Activated T-cell treated with anti-CD3 and anti-CD28 coated beads, Interleukin-2, amount 50 U/mL, for 48 hours (primary cell): Measurements from ENCODE around the gene UMODL1.
"Not testable (repeated sequence)": the region's sequence is repeated elsewhere in the genome, so short reads cannot be mapped to it uniquely, and the experiment has no call there.

Experiments used
- DNase-seq, 2 experiments: peaks; one replicate each; pipeline ENCODE4 v3.0.0-alpha.2; 2020

The UMODL1 gene

DNA sequence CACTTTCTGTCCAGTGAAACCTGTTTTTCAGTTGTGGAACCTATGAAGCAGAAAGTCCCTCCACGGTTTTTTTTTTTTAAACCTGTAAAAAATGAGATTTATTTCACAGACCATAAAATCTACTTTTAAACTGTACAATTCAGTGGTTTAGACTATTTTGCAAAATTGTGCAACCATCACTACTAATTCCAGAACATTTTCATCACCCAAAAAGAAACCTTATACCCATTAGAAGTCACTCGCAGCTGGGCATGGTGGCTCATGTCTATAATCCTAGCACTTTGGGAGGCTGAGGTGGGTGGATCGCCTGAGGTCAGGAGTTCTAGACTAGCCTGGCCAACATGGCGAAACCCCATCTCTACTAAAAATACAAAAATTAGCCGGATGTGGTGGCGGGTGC lies 45.4 kb downstream of the UMODL1 start:
- not testable (repeated sequence) for DNase-seq

DNA sequence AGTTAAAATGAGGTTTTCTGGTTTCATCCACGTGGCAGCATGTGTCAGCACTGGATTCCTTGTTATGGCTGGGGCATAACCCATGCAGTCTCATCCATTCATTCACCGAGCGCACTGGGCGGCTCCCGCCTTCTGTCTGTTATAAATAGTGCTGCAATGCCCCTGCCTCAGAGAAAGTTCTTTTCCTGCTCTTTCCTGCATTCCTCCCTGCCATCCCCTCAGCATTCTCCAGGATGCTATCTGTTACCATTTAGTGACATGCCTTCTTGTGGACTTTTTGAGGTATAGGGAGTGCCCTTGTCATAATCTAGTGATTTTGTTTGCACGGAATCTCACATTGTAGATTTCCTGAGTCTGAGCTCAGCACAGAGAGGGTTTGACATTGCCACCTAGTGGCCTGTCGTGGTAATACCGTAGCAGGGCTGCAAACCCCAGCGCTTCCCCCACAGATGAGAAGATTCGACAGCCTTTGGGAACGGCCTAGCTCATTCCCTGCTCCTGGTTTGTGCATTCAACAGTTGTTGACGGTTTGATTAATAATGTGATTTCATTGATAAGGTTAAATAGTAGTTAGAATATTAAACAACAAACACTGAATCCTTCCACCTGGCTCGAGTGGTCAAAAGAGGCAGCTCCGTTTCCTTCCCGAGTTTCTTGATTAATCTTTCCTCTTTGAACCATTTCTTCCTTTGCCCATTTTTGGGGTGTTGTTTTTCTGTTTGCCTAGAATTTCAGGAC lies 46.3 kb downstream of the UMODL1 start:
- peak; percentile 82 to 87 for DNase-seq

DNA sequence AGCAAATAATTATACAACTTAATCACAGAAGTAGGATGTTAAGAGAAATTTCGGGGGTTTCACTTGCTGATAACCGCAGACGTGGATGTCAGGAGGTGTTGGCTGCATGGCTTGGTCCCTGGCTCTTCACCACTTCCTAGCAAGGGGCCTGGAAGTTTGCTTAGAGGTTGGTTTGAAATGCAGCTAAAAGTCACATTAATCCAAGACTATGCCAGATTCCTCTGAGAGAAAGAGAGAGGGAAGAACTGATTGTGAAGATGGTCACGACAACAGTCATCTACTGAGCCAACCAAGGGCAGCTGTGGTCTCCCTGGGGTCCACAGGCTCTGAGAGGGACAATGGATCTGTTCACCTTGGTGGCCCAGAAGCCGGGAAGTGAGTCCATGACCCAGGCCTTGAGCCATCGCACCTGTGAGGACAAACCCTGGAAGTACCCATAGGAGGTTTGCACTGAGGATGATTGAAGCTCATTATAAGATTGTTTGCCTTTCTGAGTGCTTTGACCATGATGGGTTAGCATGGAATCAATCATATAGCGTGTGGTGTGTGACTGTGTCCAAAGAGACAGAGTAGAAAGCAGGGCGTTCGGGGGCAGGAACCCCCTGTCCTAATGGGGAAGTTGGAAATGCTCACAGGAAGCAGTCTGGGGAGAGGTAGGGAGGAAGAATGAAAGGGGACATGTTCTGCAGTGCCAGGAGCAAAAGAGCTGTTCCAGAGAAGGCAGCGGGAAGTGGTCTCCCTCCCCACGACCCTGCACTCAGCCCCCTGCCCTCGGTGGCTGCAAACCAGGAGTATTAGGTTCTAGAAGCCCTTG lies 47.1 kb downstream of the UMODL1 start:
- no peak for DNase-seq

DNA sequence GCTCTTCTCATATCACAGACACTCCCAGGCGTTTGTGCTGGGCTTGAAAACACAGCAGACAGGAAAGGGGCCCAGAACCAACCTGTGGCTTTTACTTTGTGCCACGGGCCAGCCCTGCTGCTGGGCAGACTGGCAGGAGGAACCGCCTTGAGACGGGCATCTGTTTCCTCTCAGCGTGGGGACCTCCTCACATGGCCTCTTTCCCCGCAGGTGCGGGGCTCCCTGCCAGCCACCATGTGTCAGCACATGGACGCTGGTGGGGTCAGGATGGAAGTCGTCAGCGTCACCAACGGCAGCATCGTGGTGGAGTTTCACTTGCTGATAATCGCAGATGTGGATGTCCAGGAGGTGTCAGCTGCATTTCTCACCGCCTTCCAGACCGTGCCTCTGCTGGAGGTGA lies 47.8 kb downstream of the UMODL1 start:
- peak in 1 of 2 experiments; percentile 28 for DNase-seq

DNA sequence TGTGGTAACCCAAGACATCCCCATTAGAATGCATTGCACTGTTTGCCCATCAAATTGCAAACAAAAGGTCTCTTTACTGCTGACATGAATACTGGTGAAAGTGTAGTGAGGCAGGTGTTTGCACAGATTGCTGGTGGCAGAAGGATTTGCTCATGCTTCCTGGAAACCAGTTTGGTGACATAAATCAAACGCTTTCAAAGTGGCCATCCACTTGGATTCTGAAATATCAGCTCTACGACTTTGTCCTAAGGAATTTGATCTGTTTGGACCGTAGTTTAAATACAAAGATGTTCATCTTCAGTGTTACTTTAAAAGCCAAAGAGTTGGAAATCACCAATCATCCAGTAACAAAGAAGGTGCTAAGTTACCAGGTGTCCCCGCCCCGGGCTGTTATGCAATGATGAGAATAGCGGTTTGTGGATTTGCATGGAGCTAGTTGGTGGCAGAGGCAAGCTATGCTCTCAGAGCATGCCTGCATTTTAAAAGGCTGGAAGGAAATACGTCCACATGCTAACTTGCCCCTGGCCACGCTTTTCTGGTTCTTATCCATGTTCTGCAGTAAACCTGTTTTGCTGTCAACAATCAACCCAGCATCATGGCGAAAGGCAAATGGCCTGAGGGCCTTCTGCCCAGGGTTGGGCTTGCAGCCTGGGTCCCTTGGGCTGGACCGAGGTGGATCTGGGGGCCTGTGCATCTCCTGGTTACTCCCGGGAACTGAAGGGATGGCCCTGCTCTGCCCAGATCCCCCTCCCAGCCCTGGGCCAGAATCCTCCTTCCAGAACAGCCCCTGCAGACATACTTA lies 49.2 kb downstream of the UMODL1 start:
- DNase-seq = no peak

DNA sequence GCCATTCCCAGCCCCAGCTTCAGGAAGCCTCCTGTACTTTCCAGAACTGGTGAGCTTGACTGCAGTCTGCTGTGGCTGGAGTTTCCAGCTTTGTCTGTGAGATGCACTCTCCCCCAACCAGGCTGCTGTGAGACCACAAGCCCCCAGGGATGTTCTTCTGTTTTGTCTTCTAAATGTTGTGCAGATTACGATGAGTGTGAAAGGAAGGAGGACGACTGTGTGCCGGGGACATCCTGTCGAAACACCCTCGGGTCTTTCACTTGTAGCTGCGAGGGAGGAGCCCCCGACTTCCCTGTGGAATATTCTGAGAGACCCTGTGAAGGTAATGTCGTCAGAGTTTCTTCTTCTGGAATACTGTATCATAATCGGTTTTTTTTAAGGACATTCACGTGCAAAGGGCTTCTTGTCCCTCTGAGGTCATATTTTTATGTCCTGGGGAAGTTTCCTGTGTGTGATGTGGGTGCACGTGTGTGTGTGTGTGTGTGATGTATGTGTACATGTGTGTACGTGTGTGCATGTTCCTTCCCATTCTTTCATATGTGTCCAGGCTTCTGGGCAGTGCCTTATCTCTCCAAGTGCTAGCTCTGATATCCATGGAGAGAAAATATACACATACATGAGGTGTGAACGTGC lies 49.9 kb downstream of the UMODL1 start:
- no peak for DNase-seq

DNA sequence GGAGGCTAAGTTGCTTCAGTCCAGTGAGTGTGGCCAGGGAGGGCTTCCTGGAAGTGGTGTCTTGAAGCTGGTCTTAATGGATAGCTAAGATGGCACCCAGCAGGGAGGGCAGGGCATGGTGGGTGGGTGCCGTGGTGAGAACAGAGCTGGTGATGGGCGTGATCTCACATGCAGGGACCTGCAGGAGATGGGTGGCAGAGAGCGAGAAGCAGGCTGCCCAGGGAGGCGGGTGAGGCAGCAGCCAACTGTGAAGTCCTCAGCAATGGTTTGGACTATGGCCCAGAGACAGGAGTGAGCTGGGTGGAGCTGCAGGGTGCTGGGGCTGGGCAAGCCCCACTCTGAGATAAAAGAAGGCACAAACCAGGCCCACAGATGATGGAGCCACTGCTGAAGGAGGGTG lies 50.7 kb downstream of the UMODL1 start:
- DNase-seq = no peak

DNA sequence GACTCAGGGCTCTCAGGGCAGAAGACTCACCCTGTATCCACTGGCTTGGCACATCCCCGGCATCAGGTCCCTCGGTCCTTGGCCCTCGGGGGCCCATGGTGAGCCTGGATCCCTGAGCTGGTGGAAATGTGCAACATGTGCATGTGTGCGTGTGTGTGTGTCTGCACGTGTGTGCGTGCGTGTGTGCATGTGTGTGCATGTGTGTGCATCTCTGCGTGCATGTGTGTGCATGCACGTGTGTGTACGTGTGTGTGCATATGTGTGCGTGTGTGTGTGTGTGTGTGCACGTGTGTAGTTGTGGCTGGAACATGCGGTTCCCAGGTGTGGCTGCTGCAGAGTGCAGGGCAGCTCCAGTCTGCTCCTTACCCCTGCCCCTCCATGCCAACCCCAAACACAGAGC lies 51.3 kb downstream of the UMODL1 start:
- DNase-seq = no peak

DNA sequence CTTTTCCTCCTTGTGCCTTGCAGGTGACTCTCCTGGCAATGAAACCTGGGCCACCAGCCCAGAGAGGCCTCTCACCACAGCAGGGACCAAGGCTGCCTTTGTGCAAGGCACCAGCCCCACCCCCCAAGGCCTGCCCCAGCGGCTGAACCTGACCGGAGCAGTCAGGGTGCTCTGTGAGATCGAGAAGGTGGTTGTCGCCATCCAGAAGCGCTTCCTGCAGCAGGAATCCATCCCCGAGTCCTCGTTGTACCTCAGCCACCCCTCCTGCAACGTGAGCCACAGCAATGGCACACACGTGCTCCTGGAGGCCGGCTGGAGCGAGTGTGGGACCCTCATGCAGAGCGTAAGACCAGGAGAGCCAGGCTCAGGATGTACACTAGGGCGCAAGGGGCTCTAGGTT lies 51.7 kb downstream of the UMODL1 start:
- DNase-seq = no peak

DNA sequence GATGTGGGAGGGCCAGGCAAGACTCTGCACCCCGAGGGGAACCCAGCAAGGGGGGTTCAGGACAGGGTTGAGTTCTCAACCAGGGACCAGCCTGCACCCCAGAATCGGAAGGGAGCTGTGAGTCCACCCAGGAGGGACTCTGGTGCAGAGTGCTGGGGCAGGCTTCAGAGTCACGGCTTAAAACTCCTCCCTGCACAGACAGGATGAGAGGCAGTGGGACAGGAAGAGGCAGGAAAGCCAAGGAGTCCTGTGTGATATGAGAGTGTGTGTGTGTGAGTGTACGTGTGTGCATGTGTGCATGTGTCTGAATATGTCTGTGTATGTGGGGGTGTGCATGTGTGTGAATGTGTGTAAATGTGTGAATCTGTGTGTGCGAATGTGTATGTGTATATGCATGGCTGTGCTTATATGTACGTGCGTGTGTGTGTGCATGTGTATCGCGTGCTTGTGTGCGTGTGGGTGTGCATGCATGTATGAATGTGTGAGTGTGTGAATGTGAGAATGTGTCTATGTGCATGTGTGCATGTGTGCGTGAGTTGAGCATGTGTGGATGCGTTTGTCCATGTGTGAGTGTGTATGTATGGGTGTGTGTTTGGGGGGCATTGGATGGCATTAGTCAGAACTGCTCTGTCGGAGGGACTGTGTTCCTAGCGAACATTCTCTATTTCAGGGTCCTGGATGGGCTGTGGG lies 52.2 kb downstream of the UMODL1 start:
- no peak for DNase-seq

DNA sequence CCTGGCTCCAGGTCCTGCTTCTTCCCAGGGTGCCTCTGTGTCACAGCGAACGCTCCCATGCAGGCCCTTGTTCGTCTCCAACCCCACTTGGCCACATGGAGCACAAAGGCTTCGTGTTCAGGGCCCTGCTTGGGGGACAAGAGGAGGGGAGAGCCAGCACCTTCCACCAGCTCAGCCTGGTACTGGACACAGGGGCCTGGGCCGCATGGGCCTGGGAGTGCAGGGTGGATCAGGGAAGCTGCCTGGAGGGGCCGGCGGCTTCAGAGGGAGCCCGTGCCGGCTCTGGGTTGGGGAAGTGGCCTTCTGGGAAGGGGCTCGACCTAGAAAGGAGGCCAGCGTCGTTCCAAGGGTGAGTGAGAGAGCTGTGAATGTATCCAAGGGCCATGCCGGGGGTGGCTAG lies 53.0 kb downstream of the UMODL1 start:
- no peak for DNase-seq

DNA sequence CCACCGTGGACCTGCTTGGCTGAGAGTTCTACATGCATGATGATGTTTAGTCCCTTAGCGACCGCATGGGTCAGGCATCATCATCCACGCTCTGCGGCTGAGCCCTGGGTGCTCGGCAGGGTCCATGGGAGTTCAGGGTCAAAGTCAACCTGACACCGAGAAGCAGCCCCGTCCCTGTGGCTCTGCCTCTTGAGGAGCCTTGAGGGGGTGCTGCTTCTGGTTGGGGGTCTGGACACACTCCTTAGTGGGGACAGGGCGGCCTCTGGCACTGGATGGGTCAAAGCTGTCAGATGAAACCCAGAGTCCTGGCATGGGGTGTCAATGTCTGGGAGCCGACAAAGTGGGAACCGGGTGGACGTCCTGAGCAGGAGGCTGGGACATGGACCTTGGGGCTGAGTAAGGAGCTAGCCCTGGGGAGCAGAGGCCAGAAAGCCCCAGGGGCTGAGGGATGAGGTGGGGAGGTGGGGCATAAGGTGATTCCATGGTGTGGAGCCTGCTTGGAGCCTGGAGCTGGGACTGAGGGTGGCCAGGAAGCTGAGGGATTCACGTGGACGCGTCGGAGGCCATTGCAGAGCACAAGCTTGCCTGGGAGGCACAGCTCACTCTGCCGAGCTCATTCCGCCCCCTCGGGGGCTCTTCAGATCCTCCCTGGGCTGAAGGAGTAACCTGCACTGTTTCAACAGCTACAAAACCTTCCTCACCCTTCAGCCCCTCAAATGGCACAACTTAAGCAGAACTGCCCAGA lies 53.9 kb downstream of the UMODL1 start:
- no peak for DNase-seq

DNA sequence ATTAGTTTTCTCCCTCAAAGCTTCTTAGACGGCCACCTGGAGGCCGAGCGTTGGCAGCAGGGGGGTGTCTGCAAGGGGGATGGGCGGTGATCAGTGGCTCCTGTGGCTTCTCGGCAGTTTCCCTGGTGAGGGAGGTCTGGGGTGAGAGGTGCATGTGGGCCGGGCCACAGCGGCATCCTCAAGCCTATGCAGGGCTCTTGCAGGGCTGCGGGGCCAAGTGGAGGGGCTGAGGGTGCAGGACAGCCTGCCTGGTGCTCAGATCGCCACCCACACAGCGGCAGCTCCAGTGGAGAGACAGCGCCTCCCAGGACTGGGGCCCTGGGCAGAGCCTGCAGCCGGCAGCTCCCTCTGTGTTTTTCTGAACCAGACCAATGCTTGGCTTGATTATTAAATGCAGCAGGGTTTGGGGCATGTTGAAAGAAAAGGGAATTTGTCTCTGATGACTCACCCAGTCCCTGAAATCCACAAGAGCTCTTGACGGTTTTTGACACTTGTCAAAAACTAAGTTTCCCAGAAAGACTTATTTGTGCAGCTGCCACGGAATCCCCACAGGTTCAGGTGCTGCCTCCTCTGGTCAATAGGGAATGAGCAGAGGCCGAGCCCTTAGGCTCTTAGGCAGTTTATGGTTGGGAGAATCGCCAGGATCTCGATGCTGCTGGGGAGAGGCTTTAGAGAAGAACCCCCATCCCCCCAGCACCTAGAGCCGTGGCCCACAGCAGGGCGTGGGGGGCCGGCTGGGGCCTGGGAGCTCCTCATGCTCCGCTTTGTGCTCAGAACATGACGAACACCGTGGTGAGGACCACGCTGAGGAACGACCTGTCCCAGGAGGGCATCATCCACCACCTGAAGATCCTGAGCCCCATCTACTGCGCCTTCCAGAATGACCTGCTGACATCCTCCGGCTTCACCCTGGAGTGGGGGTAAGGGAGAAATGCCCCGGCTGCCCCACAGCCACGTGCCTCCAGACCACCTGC lies 54.7 kb downstream of the UMODL1 start:
- no peak for DNase-seq

DNA sequence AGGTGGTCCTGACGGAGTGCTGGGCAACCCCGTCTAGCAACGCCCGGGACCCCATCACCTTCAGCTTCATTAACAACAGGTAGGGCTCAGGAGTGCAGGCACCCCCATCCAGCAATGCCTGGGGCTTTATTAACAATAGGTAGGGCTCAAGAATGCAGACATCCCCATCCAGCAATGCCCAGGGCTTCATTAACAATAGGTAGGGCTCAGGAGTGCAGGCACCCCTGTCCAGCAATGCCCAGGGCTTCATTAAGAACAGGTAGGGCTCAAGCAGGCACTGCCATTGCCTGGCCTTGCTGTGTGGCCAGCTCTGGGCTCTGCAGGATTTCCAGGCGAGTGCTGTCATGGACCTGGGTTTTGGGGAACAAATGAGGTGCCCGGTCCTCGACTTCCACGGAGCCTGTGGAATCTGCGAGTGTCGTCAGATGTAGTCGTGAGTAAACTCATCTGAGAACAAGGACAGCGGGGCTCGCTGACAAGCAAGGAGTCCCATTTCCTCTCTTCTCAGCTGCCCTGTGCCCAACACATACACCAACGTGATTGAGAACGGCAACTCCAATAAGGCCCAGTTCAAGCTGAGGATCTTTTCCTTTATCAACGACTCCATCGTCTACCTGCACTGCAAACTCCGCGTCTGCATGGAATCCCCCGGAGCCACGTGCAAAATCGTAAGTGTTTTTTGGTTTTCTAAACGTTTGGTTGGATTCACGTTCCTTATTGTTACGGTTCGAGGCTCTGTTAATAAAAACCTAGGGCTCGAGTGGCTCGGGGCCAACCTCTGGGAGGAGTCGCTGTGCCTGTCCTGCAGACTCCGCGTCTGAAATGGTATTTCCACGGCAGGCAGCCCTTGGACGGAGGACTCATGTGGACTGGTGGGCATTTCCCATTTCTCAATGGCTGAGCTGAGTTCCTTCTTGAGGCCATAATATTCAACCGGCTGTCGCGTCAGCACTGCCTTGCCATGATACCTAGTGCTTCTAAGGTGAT lies 56.3 kb downstream of the UMODL1 start:
- DNase-seq = no peak

DNA sequence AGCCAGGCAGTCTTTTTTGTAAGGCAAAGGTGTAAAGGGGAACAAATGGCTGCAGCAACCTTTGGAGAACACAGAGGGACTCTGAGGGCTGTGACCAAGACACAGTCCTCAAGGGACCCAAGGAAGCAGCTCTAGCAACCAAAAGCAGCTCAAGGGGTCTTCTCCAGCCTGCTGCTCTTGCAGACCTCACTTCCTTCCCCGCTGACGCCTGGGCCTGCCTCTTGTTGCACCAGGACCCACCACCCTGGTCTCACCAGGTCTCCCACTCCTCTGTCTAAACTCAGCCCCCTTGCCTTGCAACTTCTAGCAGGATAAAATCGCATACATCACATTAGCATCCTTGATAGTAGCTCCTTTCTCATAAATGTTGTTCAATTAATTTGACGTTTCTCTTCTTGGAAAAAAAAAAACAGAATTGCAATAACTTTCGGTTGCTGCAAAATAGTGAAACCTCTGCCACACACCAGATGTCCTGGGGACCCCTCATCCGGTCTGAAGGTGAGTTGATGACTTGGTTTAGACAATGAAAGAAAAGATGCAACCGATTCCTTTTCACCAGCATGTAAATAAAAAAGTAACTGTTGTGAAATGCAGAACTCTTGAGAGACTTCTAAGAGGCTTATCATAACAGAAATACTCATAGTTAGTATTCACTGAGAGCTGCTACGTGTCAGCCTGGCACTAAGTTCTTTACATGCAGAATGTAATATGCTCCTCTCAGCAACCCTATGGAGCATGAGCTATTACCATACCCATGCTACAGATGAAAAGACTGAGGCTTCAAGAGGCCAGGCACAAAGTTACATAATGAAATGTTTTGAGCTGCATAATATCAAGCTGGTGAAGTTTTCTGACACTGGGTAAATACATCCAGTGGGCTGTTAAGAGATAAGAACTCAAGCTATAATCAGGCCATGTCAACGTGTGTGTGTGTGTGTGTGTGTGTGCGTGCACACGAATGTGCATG lies 58.5 kb downstream of the UMODL1 start:
- no peak for DNase-seq

DNA sequence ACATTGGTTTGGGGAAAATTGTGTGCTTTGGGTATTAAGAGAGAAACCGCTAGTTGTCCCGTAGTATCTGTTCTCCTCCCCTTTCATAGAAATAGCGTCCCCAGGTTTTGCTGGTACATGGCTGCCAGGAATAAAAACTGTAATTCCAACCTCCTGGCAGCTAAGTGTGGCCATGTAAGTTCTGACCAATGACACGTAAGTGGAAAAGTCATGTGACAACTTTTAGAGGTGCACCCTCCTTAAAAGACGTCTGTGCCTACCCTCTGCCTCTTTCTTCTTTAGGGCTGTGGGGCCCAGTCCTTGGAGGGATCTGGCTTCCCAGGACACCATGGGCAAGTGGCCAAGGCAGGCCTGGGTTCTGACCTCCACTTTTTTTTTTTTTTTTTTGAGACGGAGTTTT lies 59.3 kb downstream of the UMODL1 start:
- DNase-seq = no peak

DNA sequence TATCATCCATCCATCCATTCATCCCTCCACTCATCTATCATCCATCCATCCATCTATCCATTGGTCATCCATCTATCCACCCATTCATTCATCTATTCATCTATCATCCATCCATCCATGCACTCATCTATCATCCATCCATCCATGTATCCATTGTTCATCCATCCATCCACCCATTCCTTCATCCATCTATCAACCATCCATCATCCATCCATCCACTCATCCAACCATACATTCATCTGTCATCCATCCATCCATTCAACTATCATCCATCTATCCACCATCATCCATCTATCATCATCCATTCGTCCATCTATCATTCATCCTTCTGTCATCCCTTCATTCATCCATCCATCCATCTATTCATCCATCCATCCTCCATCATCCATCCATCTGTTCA lies 61.1 kb downstream of the UMODL1 start:
- DNase-seq = no peak

DNA sequence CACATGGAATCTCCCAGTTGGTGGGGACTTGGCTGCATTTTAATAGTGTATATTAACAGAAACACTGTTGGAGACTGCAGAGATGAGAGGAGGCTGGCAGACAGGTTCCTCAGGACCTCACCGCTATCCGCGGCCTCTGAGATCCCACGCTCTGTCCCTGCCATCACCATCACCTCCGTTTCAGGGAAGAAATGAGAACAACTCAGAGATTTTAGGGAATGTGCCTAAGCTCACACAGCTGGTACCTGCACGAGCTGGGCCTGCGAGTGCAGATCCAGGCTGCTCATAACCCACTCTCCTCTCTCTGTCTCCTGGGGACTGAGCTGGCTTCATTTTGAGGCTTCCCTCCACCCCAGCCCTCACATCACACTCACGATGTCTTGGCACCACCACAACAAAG lies 62.0 kb downstream of the UMODL1 start:
- DNase-seq = no peak
